NB4 (cell line): Measurements from ENCODE around the gene ANGPTL3.

Source experiments
- CTCF ChIP-seq: IDR thresholded peaks from one replicate; pipeline ENCODE4 v1.5.1; 2012; ENCODE audit warnings: low read depth, low read length
- POLR2A ChIP-seq: IDR thresholded peaks from 2 replicates; pipeline ENCODE4 v1.6.1; 2011; ENCODE audit warnings: mild to moderate bottlenecking; ENCODE audit not compliant: insufficient read length; ENCODE audit errors: extremely low read depth

GRCh38 chr1:62595647-62596046, 1.7 kb upstream of the ANGPTL3 start:
- TF ChIP-seq POLR2A (no peak), CTCF (no peak)
